DOHH2 (cell line): ENCODE results near the gene DQX1.

ENCODE experiments used
- EZH2phosphoT487 ChIP-seq: fragments of 200-600 bp; sonication (generic); IDR thresholded peaks from 2 replicates; pipeline ENCODE4 v1.6.1; 2017; ENCODE audit warnings: borderline replicate concordance, mild to moderate bottlenecking, antibody characterized with exemption, low read length, moderate library complexity, mixed read lengths
- TF ChIP-seq, protein P1 (sequence below): fragments of 200-600 bp; sonication (generic); IDR thresholded peaks from one replicate; pipeline ENCODE4 v1.5.1; 2014; ENCODE audit warnings: antibody characterized with exemption, mild to moderate bottlenecking, low read depth, low read length; ENCODE audit not compliant: poor library complexity, severe bottlenecking

DNA sequence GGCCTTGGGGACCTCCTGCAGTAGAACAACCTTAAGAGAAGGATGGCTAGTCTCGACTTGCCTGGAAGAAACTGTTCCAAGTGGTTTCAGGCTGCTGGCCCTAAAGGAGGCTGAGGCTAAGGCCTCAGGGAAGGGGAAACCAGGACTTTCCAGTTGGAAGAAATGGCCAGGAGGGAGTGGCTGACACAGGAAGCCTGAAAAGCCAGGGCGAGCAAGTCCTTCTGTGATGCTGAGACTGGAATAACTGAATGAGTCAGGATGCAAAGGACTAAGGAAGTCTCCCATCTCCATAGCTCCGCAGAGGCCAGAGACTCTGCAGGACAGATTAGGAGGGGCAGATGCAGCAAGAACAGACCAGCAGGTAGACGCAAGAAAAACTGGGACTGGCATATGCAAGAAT lies 11.1 kb upstream of the DQX1 start:
- TF ChIP-seq, protein P1, sequence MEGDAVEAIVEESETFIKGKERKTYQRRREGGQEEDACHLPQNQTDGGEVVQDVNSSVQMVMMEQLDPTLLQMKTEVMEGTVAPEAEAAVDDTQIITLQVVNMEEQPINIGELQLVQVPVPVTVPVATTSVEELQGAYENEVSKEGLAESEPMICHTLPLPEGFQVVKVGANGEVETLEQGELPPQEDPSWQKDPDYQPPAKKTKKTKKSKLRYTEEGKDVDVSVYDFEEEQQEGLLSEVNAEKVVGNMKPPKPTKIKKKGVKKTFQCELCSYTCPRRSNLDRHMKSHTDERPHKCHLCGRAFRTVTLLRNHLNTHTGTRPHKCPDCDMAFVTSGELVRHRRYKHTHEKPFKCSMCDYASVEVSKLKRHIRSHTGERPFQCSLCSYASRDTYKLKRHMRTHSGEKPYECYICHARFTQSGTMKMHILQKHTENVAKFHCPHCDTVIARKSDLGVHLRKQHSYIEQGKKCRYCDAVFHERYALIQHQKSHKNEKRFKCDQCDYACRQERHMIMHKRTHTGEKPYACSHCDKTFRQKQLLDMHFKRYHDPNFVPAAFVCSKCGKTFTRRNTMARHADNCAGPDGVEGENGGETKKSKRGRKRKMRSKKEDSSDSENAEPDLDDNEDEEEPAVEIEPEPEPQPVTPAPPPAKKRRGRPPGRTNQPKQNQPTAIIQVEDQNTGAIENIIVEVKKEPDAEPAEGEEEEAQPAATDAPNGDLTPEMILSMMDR = no peak
- TF ChIP-seq EZH2phosphoT487 = no peak
